GM23338 (cell line): ENCODE results near the gene PDE1C.

Experiments
- CTCF ChIP-seq, 2 experiments: fragments of 200-600 bp in 1 of 2; sonication (generic) in 1 of 2; conservative IDR thresholded peaks; 2 replicates each; pipeline versions ENCODE4 v1.5.1 to v1.6.1; 2016 to 2017; ENCODE audit warnings: antibody characterized with exemption in 2 of 2, low read depth in 2 of 2, mild to moderate bottlenecking in 2 of 2, moderate library complexity in 1 of 2
- EZH2 ChIP-seq: fragments of 200-600 bp; sonication (generic); IDR thresholded peaks from one replicate; pipeline ENCODE4 v1.8.0; 2017; ENCODE audit warnings: antibody characterized with exemption, mild to moderate bottlenecking, low read depth; ENCODE audit not compliant: unreplicated experiment
- JUNB ChIP-seq: IDR thresholded peaks from one replicate; pipeline ENCODE4 v1.6.1; 2016; ENCODE audit warnings: antibody characterized with exemption; ENCODE audit not compliant: unreplicated experiment
- POLR2AphosphoS5 ChIP-seq: IDR thresholded peaks from 2 replicates; pipeline ENCODE4 v1.6.1; 2016; ENCODE audit warnings: antibody characterized with exemption, low read depth
- REST ChIP-seq: IDR thresholded peaks from one replicate; pipeline ENCODE4 v1.6.1; 2018; ENCODE audit warnings: antibody characterized with exemption; ENCODE audit not compliant: unreplicated experiment

GRCh38 chr7:32074787-32075585, 4.8 kb upstream of the PDE1C start:
- TF ChIP-seq POLR2AphosphoS5, result no peak
- no peak for TF ChIP-seq REST
- TF ChIP-seq EZH2, result no peak
- TF ChIP-seq CTCF (conservative IDR thresholded peaks at IDR 0.05; ENCODE audit: low read depth in 2 of 2), result no peak
- no peak for TF ChIP-seq JUNB
